Stimulated activated CD8-positive, alpha-beta memory T cell treated with anti-CD3 and anti-CD28 coated beads, Interleukin-7, amount 100 ng/mL, for 48 hours (primary cell): ENCODE data around the gene IGFBP3.

Experiments used
- DNase-seq, 2 donors: peaks; one replicate each; pipeline ENCODE4 v3.0.0-alpha.2; 2020; ENCODE audit warnings: low read depth in 1 of 2; ENCODE audit errors: extremely low read depth in 1 of 2

IGFBP3 gene

DNA sequence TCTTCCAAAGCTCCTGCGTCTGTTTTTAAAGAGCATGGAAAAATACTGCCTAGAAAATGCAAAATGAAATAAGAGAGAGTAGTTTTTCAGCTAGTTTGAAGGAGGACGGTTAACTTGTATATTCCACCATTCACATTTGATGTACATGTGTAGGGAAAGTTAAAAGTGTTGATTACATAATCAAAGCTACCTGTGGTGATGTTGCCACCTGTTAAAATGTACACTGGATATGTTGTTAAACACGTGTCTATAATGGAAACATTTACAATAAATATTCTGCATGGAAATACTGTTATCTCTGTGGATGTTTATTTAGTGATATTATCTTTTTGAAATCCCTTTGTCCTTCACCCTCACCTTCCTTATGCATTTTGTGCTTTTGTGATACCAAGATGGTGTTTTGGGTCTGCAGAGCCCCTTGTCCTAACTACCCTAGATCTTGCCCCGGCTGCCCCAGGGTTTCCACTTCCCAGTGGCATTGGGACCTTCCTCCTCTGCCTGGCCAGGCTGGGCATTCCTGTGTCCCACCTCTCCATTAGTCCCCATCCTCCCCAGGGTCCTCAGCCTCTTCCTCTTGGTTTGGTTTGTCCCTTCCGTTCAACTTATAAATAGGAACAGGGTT is 27.6 kb downstream of the IGFBP3 start:
- no peak for DNase-seq

DNA sequence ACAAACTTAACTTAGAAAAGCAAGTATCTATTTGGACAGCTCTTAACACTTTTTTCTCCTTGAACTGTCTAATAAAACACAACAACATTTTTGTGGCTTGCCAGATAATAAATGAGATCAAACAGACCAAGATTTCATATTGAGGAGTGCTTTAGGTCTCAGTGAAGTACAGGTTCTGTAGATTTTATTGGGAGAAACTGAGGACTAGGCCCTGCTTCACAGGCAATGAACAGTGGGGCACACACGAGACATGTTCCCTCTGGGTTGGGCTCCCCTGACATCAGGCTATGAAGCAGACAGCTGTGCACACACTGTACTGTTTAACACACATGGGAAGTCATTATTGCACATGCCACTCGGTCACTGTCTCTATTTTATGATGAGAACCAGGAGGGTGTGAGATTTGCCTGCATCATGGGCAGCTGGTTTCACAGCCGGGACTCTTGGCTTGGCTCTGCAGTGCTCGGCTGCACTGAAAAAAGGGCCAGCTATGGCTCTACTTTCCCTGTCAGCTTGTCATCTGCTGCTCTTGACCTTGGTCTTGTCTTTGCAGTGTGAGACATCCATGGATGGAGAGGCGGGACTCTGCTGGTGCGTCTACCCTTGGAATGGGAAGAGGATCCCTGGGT is 28.6 kb downstream of the IGFBP3 start:
- no peak for DNase-seq

DNA sequence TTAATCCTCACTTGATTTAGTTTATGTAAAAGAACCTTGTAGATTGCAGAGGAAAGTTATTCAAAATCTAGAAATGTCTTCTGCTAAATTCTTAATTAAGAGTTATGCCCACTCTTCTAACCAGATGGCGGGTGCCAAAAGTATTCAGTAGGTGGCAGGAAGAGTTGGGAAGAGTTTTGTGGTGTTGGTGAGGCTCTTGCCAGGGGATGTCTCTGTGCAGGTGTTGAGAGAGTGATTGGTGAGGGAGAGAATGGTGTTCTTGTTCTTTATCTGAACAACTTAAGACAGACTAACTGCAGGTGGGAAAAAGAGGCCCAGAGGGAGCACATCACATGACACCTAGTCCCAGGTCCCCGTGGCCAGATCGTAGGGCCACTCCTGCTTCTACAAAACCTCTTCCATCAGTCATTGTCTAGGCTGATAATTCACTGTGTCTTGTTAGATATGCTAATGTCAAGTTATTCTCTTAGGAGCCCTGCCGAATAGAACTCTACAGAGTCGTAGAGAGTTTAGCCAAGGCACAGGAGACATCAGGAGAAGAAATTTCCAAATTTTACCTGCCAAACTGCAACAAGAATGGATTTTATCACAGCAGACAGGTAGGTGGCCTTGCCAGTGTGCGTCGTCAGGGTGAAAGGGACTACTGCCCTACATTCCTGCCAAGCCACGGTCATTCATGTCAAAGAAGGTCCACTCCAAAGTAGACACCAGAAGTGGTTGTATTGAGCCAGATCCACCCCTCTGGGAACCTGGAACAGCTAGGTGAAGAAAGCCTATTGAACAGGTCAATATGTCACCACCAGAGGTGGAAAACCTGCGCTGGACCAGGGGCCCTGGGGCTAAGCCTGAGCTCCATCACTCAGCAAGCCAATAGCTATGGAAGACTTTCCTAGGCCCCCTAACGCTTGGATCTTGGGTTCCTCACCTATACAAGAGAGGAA is 29.3 kb downstream of the IGFBP3 start:
- DNase-seq: no peak

DNA sequence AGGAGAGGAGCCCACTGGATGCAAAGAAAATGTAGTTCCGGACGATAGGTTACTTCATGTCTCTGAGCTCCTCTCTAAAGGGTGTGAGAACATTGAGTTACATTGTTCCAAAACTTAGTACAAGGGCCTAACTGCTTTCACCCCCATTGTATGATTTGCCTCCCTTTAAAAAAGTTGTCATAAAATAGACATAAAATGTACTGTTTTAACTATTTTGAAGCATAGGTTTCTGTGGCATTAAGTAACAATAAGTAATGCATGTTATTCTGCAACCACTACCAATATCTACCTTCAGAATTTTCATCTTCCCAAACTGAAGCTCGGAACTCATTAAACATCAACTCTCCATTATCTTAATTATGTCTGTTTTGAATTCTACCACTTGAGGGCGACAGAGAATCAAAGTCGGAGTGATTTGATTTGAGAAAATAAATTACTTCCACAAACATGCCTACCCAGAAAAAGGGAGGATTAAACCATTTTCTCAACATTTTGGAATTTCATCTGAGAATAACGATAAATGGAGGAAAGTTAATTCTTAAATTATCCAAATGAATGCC is 30.1 kb downstream of the IGFBP3 start:
- no peak for DNase-seq

DNA sequence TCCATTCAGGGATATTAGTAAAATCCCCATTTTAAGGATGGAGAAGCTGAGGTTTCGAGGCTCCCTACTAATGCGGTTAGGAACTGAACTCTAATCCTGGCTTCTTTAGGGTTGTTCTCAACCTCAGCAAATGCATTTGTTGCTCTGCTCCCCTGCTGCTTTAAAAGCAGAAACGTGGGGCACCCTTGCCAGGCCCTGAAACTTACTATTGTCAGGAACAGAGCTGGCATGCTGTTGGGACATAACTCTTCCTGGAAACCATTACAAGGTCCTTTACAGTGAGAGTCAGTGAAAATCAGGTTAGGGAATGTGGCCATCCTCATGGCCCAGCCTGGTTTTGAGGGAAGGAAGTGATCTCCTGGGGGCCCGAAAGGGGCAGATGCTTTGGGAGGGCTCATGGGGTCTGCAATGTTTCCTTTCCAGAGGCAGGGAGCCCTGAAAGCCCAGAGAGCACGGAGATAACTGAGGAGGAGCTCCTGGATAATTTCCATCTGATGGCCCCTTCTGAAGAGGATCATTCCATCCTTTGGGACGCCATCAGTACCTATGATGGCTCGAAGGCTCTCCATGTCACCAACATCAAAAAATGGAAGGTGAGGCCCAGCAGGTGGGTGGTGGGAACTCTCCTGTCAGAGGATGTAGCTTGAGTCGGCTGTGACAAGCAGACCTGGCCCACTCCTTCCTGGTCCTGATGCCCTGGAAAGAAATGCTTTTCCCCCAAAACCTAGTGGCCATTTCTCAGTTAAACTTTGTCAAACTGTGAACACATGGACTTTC is 30.8 kb downstream of the IGFBP3 start:
- DNase-seq: no peak

DNA sequence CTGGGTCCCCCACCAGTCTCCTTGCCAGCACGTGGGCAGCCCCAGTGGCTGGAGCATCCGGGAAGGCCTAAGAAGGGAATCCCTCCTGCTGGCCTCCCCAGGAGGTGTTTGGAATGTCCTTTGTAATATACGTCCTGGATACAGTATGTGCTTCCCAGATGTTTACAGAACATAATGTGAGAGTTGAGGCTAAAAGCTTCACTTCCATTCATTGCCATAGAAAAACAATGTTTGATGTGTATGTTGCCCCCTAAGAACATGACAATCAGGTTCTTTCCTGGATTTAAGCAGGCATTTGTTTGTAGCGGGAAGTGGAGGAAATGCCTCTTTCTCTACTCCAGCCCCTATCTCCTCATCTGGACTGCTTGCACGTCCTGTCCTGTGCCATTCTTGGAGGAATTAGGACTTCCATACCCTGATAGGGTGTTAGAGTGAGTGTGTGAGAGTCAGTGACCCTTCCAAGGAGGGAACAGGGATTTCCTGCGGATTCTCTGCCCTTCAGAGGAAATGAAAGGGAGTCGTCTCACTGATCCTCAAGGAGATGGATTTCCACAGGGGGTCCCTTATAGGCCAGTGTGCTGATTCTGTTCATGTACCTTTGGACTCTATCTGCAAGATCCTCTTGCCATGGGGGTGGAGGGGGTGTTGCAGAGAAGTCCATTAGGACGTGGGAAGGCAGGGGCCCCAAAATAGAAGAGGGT is 31.6 kb downstream of the IGFBP3 start:
- no peak for DNase-seq

DNA sequence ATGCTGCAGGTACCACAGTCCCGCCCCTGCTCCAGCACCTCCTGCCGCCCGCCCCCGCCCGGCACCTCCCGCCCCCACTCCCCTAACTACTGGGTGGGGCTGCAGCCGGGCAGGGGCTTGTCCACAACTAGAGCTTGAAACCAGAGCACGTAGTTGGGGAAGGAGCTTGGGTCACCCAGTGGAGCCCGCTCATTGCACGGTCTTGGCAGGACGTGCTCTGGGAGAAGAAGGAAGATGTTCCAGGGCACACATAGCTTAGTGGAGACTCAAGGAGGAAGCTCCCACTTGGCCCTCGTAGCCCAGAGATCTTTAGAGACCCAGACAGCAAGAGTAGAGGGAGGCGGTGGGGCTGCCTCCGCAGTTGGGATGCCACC is 32.1 kb downstream of the IGFBP3 start:
- DNase-seq: no peak

DNA sequence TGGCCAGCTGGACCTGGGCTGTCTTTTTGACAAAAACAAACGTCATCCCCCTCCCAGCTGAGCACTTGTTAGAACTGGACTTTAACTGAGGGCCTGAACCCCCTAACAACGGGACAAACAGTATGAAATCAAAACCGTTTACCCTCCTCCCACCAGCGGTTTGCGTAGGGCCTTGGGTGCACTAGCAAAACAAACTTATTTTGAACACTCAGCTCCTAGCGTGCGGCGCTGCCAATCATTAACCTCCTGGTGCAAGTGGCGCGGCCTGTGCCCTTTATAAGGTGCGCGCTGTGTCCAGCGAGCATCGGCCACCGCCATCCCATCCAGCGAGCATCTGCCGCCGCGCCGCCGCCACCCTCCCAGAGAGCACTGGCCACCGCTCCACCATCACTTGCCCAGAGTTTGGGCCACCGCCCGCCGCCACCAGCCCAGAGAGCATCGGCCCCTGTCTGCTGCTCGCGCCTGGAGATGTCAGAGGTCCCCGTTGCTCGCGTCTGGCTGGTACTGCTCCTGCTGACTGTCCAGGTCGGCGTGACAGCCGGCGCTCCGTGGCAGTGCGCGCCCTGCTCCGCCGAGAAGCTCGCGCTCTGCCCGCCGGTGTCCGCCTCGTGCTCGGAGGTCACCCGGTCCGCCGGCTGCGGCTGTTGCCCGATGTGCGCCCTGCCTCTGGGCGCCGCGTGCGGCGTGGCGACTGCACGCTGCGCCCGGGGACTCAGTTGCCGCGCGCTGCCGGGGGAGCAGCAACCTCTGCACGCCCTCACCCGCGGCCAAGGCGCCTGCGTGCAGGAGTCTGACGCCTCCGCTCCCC is 32.7 kb downstream of the IGFBP3 start, which contains the start of gene IGFBP1:
IGFBP1 (plus strand) TSS at position 304 of the 808 bp plus-strand sequence; CDS start at position 469, 165 bp downstream.
- no peak for DNase-seq

DNA sequence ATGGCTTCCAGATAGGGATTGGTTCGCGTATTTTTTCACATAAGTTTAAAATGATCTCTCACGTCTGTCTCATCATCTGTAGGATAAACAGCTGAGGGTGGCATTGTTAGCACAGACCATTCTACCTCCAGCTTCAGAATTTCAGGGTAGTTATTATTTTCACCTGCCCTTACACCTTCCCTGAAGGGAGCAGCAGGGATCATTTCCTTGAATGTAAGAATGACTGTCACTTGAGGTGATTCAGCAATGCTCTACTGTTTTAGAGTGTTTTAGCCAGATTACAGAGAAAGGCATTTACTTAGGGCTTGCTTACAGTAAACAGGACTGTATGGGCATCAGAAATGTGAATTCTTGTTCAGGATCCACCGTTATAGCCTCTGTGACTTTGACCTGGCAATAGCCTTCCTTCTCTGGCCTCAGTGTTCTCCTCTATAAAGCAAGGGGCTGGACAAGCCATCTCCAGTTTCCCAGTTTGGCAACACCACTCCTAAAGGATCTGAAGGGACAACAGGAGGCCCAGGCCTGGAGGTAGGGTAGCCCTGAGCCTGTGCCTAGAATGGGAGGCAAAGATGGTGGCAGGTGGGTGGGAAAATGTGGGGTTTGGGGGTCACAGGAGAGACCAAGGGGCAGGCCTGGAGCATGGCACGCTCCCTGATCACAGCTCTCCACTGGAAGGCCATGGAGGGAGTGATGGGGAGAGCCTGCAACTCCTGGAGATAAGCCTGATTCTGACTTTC is 34.0 kb downstream of the IGFBP3 start:
- DNase-seq: no peak

DNA sequence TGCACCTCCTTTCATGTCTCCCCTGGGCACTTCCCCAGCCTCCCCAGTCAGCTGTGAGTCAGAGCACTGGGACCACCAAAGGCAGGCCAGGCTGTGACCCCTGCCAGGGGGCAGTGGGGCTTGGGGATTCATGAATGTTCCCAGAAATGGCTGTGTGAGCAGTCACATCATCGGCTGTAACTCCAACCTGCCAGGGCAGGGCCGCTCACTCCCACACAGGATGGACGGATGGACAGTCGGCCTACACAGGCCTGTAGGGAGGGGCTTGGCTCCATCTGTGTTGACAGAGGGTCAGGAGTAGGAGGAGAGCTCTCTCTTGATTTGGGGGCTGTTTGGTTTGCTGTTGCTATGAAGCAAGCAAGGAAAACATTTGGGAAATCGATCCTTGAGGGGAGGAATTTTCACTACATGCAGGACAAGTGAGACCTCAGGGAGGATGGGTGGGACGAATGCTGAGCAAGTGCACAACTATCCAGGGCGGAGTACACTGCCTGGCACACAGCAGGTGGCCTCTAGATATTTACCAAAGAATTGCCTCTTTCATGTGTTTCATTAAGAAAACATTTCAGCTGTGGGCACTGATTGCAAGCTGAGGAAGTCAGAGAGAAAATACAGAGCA is 35.7 kb downstream of the IGFBP3 start:
- no peak for DNase-seq

DNA sequence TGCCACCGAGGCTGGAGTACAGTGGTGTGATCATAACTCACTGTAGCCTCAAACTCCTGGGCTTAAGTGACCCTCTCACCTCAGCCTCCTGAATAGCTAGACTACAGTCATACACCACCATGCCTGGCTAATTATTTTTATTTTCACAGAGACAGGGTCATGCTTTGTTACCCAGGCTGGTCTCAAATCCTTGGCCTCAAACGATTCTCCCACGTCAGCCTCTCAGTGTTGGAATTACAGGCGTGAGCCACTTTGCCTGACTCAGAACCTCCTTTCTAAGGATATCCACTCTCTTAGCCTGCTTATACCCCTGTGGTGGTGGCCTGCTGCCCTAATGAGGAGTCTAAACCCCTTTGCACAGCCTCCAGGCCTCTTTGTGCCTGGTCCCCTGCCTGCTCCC is 36.9 kb downstream of the IGFBP3 start:
- no peak for DNase-seq

DNA sequence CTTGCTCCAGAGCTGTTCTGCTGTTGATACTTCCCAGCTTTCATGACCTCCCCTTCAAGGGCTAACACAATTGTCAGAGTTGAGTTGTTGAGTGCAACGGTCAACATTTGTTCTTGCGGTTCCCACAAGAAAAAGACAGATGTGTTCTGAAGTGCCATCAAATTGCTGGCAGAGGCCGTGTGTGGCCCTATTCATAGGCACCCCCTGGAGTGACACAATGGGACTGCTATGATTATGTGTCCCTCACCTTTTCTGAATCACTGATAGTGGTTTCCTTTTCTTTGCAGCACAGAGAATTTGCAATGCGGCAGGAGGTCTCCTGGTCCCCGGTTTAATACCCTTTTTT is 38.6 kb downstream of the IGFBP3 start:
- DNase-seq: no peak

DNA sequence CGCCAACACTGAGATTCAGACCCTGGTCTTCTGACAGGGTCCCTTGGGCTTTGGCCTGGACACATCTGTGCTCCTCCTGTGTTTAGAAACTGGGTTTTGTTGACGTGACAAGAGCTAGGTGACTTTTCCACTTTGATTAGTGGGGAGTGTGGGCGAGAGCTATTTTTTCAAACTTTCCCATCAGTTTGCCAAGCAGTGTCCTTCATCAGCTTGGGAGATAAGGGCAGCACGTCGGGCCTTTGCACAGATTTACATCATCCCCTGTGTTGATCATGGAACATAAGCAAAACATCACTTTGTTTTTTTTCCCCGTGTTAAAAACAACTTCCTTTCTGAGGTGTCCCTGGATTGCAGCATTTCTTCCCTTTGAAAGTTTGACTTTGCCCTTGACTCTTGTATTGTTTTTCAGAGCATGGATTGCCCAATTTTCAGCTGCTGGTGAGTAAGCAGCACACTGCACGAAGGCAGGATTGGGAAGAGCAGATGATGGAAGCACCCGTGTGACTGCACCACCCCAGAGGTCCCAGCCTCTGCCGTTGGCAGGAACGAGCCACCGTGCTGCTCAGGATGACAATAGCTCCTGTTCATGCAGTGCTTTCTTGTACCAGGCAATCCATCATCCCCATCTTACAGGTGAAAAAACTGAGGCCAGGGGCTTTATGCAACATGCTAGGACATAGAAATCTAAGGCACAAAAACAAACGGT is 39.2 kb downstream of the IGFBP3 start:
- DNase-seq: no peak

DNA sequence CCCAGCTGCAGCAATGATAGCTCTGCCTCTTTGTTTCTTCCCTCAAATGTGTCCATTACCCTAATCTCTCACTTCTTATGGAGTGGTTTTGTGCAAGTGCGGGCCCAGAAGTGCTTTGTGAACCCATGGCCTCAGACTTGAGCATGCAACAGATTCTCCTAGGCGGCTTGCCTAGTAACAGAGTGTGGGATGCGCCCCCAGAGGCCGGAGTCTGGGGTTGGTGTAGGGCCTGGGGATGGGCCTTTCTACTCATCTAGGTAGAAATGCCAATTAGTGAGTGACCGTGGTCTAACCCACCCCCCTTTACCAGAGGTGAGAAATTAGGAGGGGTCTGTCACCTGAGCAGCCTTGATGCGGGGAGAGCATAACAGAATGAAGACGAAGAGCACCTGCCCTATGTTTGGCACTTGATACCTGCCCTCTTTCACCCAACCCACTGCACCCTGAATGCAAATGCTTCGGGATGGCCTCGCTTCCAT is 39.8 kb downstream of the IGFBP3 start:
- no peak for DNase-seq

DNA sequence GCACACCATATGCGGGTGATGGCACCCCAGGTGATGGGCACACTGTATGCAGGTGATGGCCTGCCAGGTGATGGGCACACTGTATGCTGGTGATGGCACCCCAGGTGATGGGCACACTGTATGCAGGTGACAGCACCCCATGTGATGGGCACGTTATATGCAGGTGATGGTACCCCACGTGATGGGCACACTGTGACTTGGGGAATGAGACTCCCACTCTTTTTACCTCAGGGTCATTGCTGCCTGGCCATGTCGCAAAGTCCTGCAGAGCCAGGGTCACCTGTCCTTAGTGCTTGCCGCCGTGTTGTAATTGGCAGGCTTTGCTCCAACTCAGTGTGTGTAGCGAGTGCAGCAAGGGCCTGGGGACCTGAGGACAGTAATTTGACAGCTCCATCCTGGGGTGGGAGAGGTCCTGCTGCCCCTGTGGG is 40.6 kb downstream of the IGFBP3 start:
- DNase-seq: no peak

DNA sequence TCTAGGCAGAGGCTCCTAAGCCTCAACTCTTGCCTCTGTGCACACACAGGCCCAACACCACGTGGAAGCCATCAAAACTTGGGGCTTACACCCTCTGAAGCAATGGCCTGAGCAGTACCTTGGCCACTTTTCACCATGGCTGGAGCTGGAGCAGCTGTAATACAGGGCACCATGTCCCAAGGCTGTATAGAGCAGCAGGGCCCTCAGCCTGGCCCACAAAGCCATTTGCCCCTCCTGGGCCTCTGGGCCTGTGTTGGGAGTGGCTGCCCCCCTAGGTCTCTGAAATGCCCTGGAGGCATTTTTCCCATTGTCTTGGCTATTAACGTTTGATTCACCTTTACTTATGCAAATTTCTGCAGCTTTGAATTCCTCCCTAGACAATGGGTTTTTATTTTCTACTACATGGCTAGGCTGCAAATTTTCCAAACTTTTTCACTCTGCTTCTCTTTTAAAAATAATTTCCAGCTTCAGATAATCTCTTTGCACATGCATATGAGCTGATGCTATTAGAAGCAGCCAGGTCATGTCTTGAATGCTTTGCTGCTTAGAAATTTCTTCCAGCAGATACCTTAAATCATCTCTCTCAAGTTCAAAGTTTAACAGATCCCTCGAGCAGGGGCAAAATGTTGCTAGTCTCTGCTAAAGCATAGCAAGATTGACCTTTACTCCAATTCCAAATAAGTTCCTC is 42.5 kb downstream of the IGFBP3 start:
- DNase-seq: no peak

DNA sequence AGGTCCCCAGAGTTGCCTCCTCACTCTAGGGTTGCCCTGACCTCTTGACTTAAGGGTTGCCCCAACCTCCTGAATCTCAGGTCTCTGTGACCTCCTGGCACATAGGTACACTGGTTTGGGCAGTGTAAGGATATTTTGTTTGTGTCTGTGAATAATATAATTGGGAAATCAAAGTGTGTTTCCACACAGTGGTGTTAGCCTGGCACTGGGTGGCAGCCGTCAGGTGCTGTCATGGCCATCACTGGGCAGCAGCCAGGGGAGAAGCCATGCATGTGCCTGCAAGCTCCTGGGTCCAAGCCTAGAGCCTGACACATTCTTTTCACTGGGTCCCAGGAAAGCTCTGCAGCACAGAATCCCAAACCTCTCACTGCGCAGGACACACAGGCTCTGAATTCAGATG is 44.6 kb downstream of the IGFBP3 start:
- no peak for DNase-seq
